Left ventricle myocardium inferior (tissue), 1 donor: ENCODE measurements around the gene ZDHHC14. TPM values are rescaled to one million over a fixed set of nuclear protein-coding genes. Genes with fewer than 3 reads are reported as not detected.

Source experiments
- DNase-seq: peaks from one replicate; pipeline ENCODE4 v3.0.0-alpha.2; 2020
- H3K27ac ChIP-seq: fragments of 200-600 bp; replicated peaks from 2 replicates; pipeline ENCODE4 v1.8.0; 2021
- H3K27me3 ChIP-seq: fragments of 200-600 bp; 2 replicates; pipeline ENCODE4 v1.8.0; 2021; ENCODE audit warnings: low read depth
- H3K36me3 ChIP-seq: fragments of 200-600 bp; 2 replicates; pipeline ENCODE4 v1.8.0; 2021
- H3K4me1 ChIP-seq: fragments of 200-600 bp; 2 replicates; pipeline ENCODE4 v1.8.0; 2021
- H3K4me3 ChIP-seq: fragments of 200-600 bp; 2 replicates; pipeline ENCODE4 v1.8.0; 2021; ENCODE audit warnings: mild to moderate bottlenecking, moderate library complexity
- H3K9me3 ChIP-seq: fragments of 200-600 bp; replicated peaks from 2 replicates; pipeline ENCODE4 v1.8.0; 2021
- intact Hi-C: fragments of 100-400 bp; cut with micrococcal nuclease; formaldehyde crosslinking; loops from one replicate; pipeline ENCODE4 v1.11.0; 2022
- total RNA-seq: library from RNA; stranded (reverse); fragmentation: NEBNext Ultra II Directional; extraction: Animal tissue kit (Norgen Biotek cat#: 25700); gene quantifications from one replicate; pipeline ENCODE4 v1.2.1, GENCODE V29; 2021
- TF ChIP-seq, protein P1 (sequence below): fragments of 200-600 bp; IDR thresholded peaks from 2 replicates; pipeline ENCODE4 v1.8.0; 2021; ENCODE audit warnings: antibody characterized with exemption, mild to moderate bottlenecking, borderline replicate concordance
- donor health status: DM: no; HTN: yes; CAD: no; lungs with severe emphysema.

The ZDHHC14 gene
- total RNA-seq, 1 donor from 2014 or later, result 10.0 TPM

DNA sequence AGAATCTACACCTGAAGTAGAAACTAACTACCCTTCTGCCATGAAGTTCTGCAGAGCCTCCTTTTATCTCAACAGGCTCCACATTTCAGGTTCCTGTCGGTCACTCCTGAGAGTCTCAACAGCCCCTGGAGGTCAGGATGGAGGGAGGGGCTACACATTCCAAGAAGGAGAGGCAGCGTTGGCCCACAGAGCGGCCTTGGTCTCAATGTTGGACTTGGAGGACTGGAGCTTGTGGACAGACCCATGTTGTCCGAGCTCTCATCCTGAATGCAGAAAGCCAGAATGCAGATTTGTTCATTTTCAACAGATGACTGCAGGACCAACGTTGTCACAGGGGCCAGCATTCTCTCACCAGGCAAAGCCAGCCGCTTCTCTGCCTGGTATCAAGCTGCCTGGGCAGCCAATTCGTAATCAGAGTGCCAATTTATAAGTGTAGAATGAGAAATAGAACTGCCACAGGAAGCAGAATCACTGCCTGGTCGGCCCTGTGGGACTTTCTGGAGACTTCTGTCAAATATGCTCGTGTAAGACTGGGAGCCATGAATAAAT is 229.5 kb downstream of the ZDHHC14 start:
- DNase-seq, result no peak
- Histone ChIP-seq H3K4me1 (peaks cover 7% of the 10 kb centered on the region), H3K27me3 (no peaks in the 10 kb centered on the region), H3K27ac (no peak overlapping the region), H3K9me3 (no peaks in the 10 kb centered on the region), H3K4me3 (no peak overlapping the region), H3K36me3 (no peaks in the 10 kb centered on the region)
- TF ChIP-seq, protein P1, sequence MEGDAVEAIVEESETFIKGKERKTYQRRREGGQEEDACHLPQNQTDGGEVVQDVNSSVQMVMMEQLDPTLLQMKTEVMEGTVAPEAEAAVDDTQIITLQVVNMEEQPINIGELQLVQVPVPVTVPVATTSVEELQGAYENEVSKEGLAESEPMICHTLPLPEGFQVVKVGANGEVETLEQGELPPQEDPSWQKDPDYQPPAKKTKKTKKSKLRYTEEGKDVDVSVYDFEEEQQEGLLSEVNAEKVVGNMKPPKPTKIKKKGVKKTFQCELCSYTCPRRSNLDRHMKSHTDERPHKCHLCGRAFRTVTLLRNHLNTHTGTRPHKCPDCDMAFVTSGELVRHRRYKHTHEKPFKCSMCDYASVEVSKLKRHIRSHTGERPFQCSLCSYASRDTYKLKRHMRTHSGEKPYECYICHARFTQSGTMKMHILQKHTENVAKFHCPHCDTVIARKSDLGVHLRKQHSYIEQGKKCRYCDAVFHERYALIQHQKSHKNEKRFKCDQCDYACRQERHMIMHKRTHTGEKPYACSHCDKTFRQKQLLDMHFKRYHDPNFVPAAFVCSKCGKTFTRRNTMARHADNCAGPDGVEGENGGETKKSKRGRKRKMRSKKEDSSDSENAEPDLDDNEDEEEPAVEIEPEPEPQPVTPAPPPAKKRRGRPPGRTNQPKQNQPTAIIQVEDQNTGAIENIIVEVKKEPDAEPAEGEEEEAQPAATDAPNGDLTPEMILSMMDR, result no peak
- intact Hi-C loops, result no loop called here

DNA sequence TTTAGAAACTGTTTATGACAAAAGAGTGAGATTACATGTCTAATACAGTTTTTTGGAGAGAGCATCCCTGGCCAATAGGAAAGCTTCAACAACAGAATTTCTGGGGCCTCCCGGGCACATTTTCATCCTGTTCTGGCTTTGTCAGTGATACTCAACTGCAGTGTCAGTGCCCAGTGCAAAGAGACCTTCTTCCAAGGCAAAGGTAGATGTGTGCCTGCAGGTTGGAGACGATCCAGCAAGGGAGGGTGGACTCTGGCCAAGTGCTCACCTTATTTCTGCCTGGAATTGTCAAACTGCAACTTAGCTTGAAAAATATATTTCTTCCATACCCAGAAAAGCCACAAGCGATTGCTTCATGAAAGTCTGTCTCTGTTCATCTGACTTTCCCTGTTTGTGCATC is 230.4 kb downstream of the ZDHHC14 start:
- no peak overlapping the region for H3K4me3 ChIP-seq
- TF ChIP-seq, protein P1, result no peak
- H3K9me3 ChIP-seq, result no peaks in the 10 kb centered on the region
- H3K27me3 ChIP-seq, result no peaks in the 10 kb centered on the region
- H3K27ac ChIP-seq, result no peak overlapping the region
- intact Hi-C loops, result no loop called here
- DNase-seq, result no peak
- peaks cover 7% of the 10 kb centered on the region for H3K4me1 ChIP-seq
- no peaks in the 10 kb centered on the region for H3K36me3 ChIP-seq

DNA sequence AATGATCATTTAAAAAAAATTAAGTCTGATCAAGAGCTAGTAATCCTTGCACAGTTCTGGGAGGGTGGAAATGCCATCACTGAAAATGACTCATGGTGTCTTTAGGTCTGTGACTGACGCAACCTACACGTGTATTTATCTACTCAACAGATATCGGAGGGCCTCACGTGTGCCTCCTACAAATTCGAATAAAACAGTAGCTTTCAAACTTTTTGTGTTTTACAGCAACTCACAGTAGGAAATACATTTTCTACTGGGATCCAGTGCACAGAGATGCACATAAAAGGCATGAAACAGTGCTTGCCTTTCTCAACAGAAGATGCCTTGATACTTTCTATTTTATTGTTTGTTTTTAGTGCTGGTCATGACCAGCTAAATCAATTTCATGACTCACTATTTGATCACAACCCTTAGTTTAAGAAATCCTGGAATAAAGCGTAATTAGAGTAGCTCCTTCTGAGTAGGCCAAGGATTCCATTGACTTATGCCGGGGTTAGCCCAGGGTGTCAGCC is 232.1 kb downstream of the ZDHHC14 start:
- DNase-seq, result no peak
- no peaks in the 10 kb centered on the region for H3K27me3 ChIP-seq
- H3K4me3 ChIP-seq, result no peak overlapping the region
- H3K9me3 ChIP-seq, result no peaks in the 10 kb centered on the region
- TF ChIP-seq, protein P1, result no peak
- peaks cover 7% of the 10 kb centered on the region for H3K4me1 ChIP-seq
- no peaks in the 10 kb centered on the region for H3K36me3 ChIP-seq
- intact Hi-C loops, result no loop called here
- H3K27ac ChIP-seq, result no peak overlapping the region

DNA sequence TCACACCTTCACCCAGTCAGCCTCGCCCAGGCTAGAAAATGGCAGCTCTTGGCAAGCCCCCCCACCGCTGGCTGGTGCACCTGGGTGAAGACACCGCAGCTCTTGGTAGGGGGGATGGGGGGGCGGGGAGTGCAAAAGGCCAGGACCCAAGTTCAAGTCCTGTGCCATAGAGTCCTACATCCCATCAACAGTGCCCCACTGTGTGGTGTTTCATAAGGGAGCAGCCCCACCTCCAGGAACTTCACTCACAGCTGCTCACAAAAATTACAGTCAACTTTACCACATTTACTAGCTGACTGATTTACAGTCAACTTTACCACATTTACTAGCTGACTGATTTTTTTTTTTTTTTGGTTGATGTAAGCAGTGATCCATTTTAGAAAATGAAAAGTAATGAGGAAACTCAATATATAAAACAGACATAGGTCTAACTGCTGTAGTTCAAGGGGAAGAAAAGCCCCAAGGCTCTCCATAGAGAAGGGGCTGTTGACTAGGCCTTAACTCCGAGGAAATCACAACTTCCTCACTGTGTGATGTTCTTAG is 233.1 kb downstream of the ZDHHC14 start:
- no peaks in the 10 kb centered on the region for H3K9me3 ChIP-seq
- no peak overlapping the region for H3K27ac ChIP-seq
- H3K27me3 ChIP-seq, result no peaks in the 10 kb centered on the region
- intact Hi-C loops, result no loop called here
- TF ChIP-seq, protein P1, result no peak
- no peaks in the 10 kb centered on the region for H3K36me3 ChIP-seq
- DNase-seq, result no peak
- H3K4me1 ChIP-seq, result peaks cover 7% of the 10 kb centered on the region
- H3K4me3 ChIP-seq, result no peak overlapping the region

DNA sequence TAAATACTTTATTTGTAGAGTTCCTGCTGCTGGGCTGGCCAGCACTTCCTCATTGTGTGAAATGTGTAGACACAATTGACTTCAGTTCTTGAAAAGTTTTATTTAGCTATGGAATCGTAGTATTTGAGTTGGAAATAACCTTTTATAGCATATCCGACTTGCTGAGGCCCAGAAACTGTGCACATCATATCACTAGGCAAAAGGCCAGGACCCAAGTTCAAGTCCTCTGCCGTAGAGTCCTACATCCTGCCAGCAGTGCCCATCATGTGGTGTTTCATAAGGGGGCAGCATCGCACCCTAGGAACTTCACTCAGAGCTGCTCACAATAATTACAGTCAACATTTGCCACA is 234.4 kb downstream of the ZDHHC14 start:
- H3K36me3 ChIP-seq, result no peaks in the 10 kb centered on the region
- no peak overlapping the region for H3K4me3 ChIP-seq
- no peak overlapping the region for H3K27ac ChIP-seq
- intact Hi-C loops, result no loop called here
- TF ChIP-seq, protein P1, result peak; percentile 22
- no peaks in the 10 kb centered on the region for H3K9me3 ChIP-seq
- DNase-seq, result no peak
- H3K4me1 ChIP-seq, result peaks cover 5% of the 10 kb centered on the region
- no peaks in the 10 kb centered on the region for H3K27me3 ChIP-seq
